ENCODE results near the gene NPC1L1. TPM values are rescaled to one million over a fixed set of nuclear protein-coding genes. Genes with fewer than 3 reads are reported as not detected.
A peak's percentile ranks its signal among the peaks of the same experiment; 100 is the strongest.

NPC1L1 gene
- total and polyA plus RNA-seq, 2 of the 13 experiments (the other 11 are each of a cell fraction or from before 2014, with no cell fraction given): 4.8 to 14.5 TPM

DNA sequence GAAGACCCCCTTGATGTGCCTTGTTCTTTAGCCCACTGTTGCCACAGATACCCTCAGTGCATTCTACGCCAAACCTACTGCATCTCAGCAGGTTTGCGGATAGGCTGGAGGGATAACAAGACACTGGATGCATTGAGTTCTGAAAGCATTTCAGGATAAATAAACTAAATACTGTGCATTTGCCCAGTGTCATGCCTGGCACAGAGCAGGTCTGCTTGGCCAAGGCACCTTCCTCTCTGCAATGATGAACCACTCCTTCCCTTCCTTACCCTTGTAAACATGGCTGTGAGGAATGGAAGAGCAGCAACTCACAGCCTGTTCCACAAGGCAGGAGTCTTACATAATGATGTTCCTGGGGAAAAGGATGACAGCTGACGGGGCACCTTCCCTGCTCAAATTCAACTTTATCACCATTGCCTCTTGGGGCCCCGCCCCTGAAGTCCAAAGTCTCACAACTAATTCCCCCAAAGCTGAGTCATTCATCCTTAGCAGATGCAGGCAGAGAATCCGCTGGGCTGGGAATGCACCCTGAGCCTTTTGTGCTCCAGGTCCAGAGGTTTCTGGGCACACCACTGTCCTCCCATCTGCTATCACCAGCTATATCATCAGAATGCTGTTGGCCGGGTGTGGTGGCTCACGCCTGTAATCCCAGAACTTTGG is 21.0 kb upstream of the NPC1L1 start (continued):
- TF ChIP-seq CEBPZ (IDR thresholded peaks at IDR 0.05; ENCODE audit: low read length) (no peak), PAX8 (CRISPR knock-in tag; IDR thresholded peaks at IDR 0.05; ENCODE audit: borderline replicate concordance) (no peak), TBX2 (CRISPR knock-in tag; IDR thresholded peaks at IDR 0.05; ENCODE audit: borderline replicate concordance) (peak; percentile 75), RFXANK (CRISPR knock-in tag; IDR thresholded peaks at IDR 0.05) (no peak), HNRNPUL1 (IDR thresholded peaks at IDR 0.05; ENCODE audit: low read depth, low read length) (no peak), FOXJ3 (CRISPR knock-in tag; IDR thresholded peaks at IDR 0.05; ENCODE audit: borderline replicate concordance) (no peak; the same call in 1 of the 2 replicates), REL (CRISPR knock-in tag; conservative IDR thresholded peaks at IDR 0.05) (no peak), SAP130 (CRISPR knock-in tag; IDR thresholded peaks at IDR 0.05; ENCODE audit: low read depth) (peak; percentile 83), FOXC1 (CRISPR knock-in tag; IDR thresholded peaks at IDR 0.05; ENCODE audit: borderline replicate concordance) (no peak), DNMT1 (CRISPR knock-in tag; IDR thresholded peaks at IDR 0.05) (no peak), ZMYM2 (CRISPR knock-in tag; IDR thresholded peaks at IDR 0.05) (peak; percentile 85), ZNF318 (CRISPR knock-in tag; IDR thresholded peaks at IDR 0.05) (no peak), ZNF33B (CRISPR knock-in tag; IDR thresholded peaks at IDR 0.05) (no peak)
- TF ChIP-seq, protein P1, sequence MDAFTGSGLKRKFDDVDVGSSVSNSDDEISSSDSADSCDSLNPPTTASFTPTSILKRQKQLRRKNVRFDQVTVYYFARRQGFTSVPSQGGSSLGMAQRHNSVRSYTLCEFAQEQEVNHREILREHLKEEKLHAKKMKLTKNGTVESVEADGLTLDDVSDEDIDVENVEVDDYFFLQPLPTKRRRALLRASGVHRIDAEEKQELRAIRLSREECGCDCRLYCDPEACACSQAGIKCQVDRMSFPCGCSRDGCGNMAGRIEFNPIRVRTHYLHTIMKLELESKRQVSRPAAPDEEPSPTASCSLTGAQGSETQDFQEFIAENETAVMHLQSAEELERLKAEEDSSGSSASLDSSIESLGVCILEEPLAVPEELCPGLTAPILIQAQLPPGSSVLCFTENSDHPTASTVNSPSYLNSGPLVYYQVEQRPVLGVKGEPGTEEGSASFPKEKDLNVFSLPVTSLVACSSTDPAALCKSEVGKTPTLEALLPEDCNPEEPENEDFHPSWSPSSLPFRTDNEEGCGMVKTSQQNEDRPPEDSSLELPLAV (CRISPR knock-in tag; conservative IDR thresholded peaks at IDR 0.05; ENCODE audit: low read depth): no peak
- TF ChIP-seq, protein P2, sequence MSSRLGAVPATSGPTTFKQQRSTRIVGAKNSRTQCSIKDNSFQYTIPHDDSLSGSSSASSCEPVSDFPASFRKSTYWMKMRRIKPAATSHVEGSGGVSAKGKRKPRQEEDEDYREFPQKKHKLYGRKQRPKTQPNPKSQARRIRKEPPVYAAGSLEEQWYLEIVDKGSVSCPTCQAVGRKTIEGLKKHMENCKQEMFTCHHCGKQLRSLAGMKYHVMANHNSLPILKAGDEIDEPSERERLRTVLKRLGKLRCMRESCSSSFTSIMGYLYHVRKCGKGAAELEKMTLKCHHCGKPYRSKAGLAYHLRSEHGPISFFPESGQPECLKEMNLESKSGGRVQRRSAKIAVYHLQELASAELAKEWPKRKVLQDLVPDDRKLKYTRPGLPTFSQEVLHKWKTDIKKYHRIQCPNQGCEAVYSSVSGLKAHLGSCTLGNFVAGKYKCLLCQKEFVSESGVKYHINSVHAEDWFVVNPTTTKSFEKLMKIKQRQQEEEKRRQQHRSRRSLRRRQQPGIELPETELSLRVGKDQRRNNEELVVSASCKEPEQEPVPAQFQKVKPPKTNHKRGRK (CRISPR knock-in tag; IDR thresholded peaks at IDR 0.05): no peak

All from HepG2 (cell line).